GM18951 (cell line): Measurements from ENCODE around the gene CAPN14.

Source experiments
- POLR2A ChIP-seq: IDR thresholded peaks from 4 replicates; pipeline ENCODE4 v1.6.1; 2011; ENCODE audit warnings: mild to moderate bottlenecking; ENCODE audit not compliant: insufficient read length, insufficient read depth; ENCODE audit errors: extremely low read depth
- in situ Hi-C: fragments of 300-500 bp; cut with MboI; formaldehyde crosslinking; loops from one replicate; pipeline ENCODE4 v1.12.0; 2022; ENCODE audit warnings: low sequenced_read_pairs, mixed read lengths, inconsistent platforms; ENCODE audit not compliant: unreplicated experiment

The CAPN14 gene

GRCh38 chr2:31238126-31238905, 21.0 kb upstream of the CAPN14 start:
- no peak for TF ChIP-seq POLR2A
- in situ Hi-C loops: no loop called here

- in situ Hi-C loops: no loop called here
- TF ChIP-seq POLR2A: no peak
Observed at GRCh38 chr2:31237348-31238017, 20.2 kb upstream of the CAPN14 start.

GRCh38 chr2:31236433-31237205, 19.3 kb upstream of the CAPN14 start:
- TF ChIP-seq POLR2A: no peak
- in situ Hi-C loops: no loop called here

GRCh38 chr2:31235504-31235902, 18.2 kb upstream of the CAPN14 start:
- in situ Hi-C loops: no loop called here
- no peak for TF ChIP-seq POLR2A

- in situ Hi-C loops: no loop called here
Observed at GRCh38 chr2:31234683-31235503, 17.6 kb upstream of the CAPN14 start.

GRCh38 chr2:31233741-31234682, 16.7 kb upstream of the CAPN14 start, which contains the start of gene EHD3:
Gene EHD3, plus strand, starts transcription at chr2:31234152. Its CDS starts 470 bp downstream, at chr2:31234622.
- peak; percentile 15 for TF ChIP-seq POLR2A
- in situ Hi-C loops: no loop called here

More at GRCh38 chr2:31234683-31235503, 17.6 kb upstream of the CAPN14 start:
- no peak for TF ChIP-seq POLR2A

GRCh38 chr2:31233231-31233630, 15.9 kb upstream of the CAPN14 start:
- no peak for TF ChIP-seq POLR2A
- in situ Hi-C loops: no loop called here

GRCh38 chr2:31232586-31232985, 15.3 kb upstream of the CAPN14 start:
- in situ Hi-C loops: no loop called here
- no peak for TF ChIP-seq POLR2A

- in situ Hi-C loops: no loop called here
- TF ChIP-seq POLR2A: no peak
Observed at GRCh38 chr2:31231571-31232302, 14.4 kb upstream of the CAPN14 start.

- no peak for TF ChIP-seq POLR2A
- in situ Hi-C loops: no loop called here
Observed at GRCh38 chr2:31230751-31231150, 13.4 kb upstream of the CAPN14 start.

GRCh38 chr2:31228717-31229116, 11.4 kb upstream of the CAPN14 start:
- in situ Hi-C loops: no loop called here
- TF ChIP-seq POLR2A: no peak

- TF ChIP-seq POLR2A: no peak
- in situ Hi-C loops: no loop called here
Observed at GRCh38 chr2:31227711-31228125, 10.4 kb upstream of the CAPN14 start.
